ENCODE results near the gene APLP2. TPM values are rescaled to one million over a fixed set of nuclear protein-coding genes. Genes with fewer than 3 reads are reported as not detected.

Gene APLP2
- total and polyA plus RNA-seq, 2 of the 13 experiments (the other 11 are each of a cell fraction or from before 2014, with no cell fraction given): 315 to 594 TPM

- TF ChIP-seq PHF20 (CRISPR knock-in tag; IDR thresholded peaks at IDR 0.05) (no peak), NR0B2 (CRISPR knock-in tag; IDR thresholded peaks at IDR 0.05) (no peak), SP140L (CRISPR knock-in tag; IDR thresholded peaks at IDR 0.05; ENCODE audit: borderline replicate concordance) (no peak), ZFP90 (CRISPR knock-in tag; IDR thresholded peaks at IDR 0.05; ENCODE audit: borderline replicate concordance) (no peak), ZBTB2 (CRISPR knock-in tag; IDR thresholded peaks at IDR 0.05; ENCODE audit: low read depth) (no peak), CREBL2 (CRISPR knock-in tag; IDR thresholded peaks at IDR 0.05; ENCODE audit: borderline replicate concordance) (no peak), HOXD1 (CRISPR knock-in tag; IDR thresholded peaks at IDR 0.05) (no peak), ZNF282 (IDR thresholded peaks at IDR 0.05; ENCODE audit: partially characterized antibody) (no peak), PCBP1 (IDR thresholded peaks at IDR 0.05; ENCODE audit: borderline replicate concordance, low read depth, low read length) (no peak), KMT2A (CRISPR knock-in tag; IDR thresholded peaks at IDR 0.05) (no peak)
- in situ Hi-C loops (cut with HindIII; ENCODE audit: extremely low pct_ligation_motif_present, low pct_unique_long_range_greater_than_20kb) (no loop called here), intact Hi-C loops (cut with micrococcal nuclease; ENCODE audit: unreplicated experiment) (no loop called here)
- Histone ChIP-seq H3K36me3 (replicated peaks in 1 of 2; ENCODE audit: control insufficient read depth in 1 of 2, insufficient read depth in 2 of 2, low read length in 2 of 2) (peaks cover 3 to 5% of the 10 kb centered on the region in 2 experiments; a peak in 4 of 5 replicates), H4K20me1 (ENCODE audit: insufficient read depth, low read length) (peaks cover 10% of the 10 kb centered on the region; the same call in 1 of the 2 replicates), H3K27me3 (ENCODE audit: control insufficient read depth in 1 of 2, insufficient read depth in 2 of 2, low read length in 2 of 2) (no peaks in the 10 kb centered on the region), H3K4me2 (ENCODE audit: low read depth, low read length) (no peak overlapping the region), H3K9me3 (ENCODE audit: low read length) (no peaks in the 10 kb centered on the region), H3K4me3 (replicated peaks in 1 of 3; ENCODE audit: insufficient read depth in 1 of 3, low read depth in 2 of 3, low read length in 3 of 3) (no peak overlapping the region), H3K79me2 (ENCODE audit: insufficient read depth, low read length) (peaks cover 83% of the 10 kb centered on the region), H2AFZ (ENCODE audit: low read length) (no peak overlapping the region), H3K9ac (ENCODE audit: insufficient read depth, low read depth, low read length) (no peak overlapping the region), H3K4me1 (ENCODE audit: insufficient read depth, low read length) (peaks cover 50% of the 10 kb centered on the region), H3K27ac (ENCODE audit: extremely low read length, insufficient read depth, low read length) (no peak overlapping the region)
- BruUV-seq (replicated peaks): no TSS peak
- no peak for FAIRE-seq
- DNase-seq (ENCODE audit: low spot score): no peak
- CTCF ChIA-PET (ENCODE audit: low intra/inter-chr PET ratio, low total read pairs): no interaction called here
- POLR2A ChIA-PET: interaction anchor here (1.2 kb wide), 1 partner anchor 27 kb away, joined by 4 read pairs; no protein-coding TSS in a partner anchor
- no peak for ATAC-seq
- 90% methylated on average over 2 of the region's 2 CpGs for WGBS (ENCODE audit: low lambda C conversion rate)
Measured at GRCh38 chr11:130096823-130097222, 27.1 kb downstream of the APLP2 start.

Measured in HepG2 (cell line).